ENCODE results near the gene RHOT2. TPM values are rescaled to one million over a fixed set of nuclear protein-coding genes. Genes with fewer than 3 reads are reported as not detected.

The RHOT2 gene
- total RNA-seq, 4 donors from 2014 or later = 36.1 to 86.7 (median 58.7) TPM

DNA sequence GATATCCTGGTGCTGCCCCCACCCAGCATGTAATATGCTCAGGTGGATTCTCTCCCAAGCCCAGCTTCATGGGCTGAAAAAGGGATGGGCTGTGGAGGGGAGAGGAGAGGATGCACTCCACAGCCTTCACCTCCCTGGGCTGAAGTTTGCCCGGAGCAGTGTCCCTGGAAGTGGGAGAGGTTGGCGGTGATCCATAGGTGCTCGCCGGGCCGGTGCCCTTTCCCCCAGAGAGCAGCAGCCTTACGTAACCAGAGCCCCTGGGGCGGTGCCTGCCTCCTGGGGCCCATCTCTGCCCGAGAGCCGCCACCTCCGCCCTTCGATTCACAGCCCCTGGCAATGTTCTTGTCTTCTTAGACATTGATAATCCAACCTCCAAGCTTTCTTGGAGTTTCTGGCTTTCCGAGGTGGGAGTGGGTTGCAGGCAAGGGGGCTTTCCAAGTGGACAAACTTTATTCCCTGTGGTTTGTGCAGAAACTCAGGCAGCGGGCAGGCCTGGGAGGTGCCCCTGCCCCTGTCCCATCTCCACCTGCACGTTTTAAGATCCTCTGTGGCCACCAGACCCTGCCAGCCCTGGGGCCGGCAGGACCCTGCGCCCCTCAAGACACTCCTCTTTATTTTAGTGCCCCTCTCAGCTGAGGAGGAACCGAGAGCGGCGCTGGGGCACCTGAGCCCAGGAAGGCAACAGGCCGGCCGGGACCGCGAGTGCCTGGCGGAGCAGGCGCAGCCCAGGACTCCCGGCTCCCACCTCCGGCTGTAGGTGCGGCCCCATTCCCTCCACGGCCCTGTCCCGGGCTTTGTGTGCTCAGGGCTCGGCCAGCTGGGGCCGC is 21.9 kb upstream of the RHOT2 start:
- no peak for DNase-seq (ENCODE audit: low spot score in 2 of 2)
- 60 to 71% methylated on average over 27 to 31 of the region's 32 CpGs for WGBS, 2 donors
- TF ChIP-seq CTCF (IDR thresholded peaks at IDR 0.05) = no peak
- no peak for TF ChIP-seq POLR2A (IDR thresholded peaks at IDR 0.05)
- intact Hi-C loops (cut with DNase I; ENCODE audit: low total_unique reads) = no loop called here
- no peak overlapping the region for H3K4me3 ChIP-seq (ENCODE audit: low read depth, poor library complexity, severe bottlenecking)

DNA sequence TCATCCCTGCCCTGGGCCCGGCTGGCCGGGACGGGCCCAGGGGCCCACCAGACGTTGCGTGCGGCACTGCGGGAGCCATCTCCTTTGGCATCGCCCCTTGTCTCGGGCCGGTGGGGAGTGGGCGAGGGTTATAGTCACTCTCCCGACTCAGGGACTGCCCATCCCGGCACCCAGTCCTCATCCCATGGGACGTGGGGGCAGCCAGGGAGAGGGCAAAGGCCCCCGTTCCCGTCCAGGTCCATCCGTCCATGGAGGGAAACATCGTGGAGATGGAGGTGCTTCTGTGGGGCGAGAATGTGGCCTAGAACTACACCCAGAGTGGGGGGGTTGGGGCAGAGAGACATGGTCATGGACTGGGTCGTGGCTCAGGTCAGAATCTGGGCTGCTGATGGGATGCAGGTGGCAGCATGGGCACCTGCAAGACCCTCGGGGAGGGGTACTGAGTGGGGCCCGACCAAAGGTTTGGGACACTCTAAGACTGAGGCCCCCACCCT is 21.2 kb upstream of the RHOT2 start:
- TF ChIP-seq CTCF (IDR thresholded peaks at IDR 0.05) = no peak
- no peak for TF ChIP-seq POLR2A (IDR thresholded peaks at IDR 0.05)
- no peak overlapping the region for H3K4me3 ChIP-seq (ENCODE audit: low read depth, poor library complexity, severe bottlenecking)
- DNase-seq (ENCODE audit: low spot score in 2 of 2) = no peak
- intact Hi-C loops (cut with DNase I; ENCODE audit: low total_unique reads) = no loop called here
- WGBS, 2 donors = 82 to 90% methylated on average over 15 to 22 of the region's 22 CpGs

- no peak for DNase-seq (ENCODE audit: low spot score in 2 of 2)
- TF ChIP-seq POLR2A (IDR thresholded peaks at IDR 0.05) = no peak
- TF ChIP-seq CTCF (IDR thresholded peaks at IDR 0.05) = no peak
- no peak overlapping the region for H3K4me3 ChIP-seq (ENCODE audit: low read depth, poor library complexity, severe bottlenecking)
- 78 to 86% methylated on average over 19 to 23 of the region's 25 CpGs for WGBS, 2 donors
- intact Hi-C loops (cut with DNase I; ENCODE audit: low total_unique reads) = no loop called here
Measured at GRCh38 chr16:647173-647902, 20.6 kb upstream of the RHOT2 start.

- intact Hi-C loops (cut with DNase I; ENCODE audit: low total_unique reads) = no loop called here
- 23 to 25% methylated on average over 22 to 24 of the region's 24 CpGs for WGBS, 2 donors
- no peak for DNase-seq (ENCODE audit: low spot score in 2 of 2)
- H3K4me3 ChIP-seq (ENCODE audit: low read depth, poor library complexity, severe bottlenecking) = peak overlapping the region; percentile 59
- TF ChIP-seq POLR2A (IDR thresholded peaks at IDR 0.05) = no peak
- no peak for TF ChIP-seq CTCF (IDR thresholded peaks at IDR 0.05)
Measured at GRCh38 chr16:648071-648780, 19.7 kb upstream of the RHOT2 start.

DNA sequence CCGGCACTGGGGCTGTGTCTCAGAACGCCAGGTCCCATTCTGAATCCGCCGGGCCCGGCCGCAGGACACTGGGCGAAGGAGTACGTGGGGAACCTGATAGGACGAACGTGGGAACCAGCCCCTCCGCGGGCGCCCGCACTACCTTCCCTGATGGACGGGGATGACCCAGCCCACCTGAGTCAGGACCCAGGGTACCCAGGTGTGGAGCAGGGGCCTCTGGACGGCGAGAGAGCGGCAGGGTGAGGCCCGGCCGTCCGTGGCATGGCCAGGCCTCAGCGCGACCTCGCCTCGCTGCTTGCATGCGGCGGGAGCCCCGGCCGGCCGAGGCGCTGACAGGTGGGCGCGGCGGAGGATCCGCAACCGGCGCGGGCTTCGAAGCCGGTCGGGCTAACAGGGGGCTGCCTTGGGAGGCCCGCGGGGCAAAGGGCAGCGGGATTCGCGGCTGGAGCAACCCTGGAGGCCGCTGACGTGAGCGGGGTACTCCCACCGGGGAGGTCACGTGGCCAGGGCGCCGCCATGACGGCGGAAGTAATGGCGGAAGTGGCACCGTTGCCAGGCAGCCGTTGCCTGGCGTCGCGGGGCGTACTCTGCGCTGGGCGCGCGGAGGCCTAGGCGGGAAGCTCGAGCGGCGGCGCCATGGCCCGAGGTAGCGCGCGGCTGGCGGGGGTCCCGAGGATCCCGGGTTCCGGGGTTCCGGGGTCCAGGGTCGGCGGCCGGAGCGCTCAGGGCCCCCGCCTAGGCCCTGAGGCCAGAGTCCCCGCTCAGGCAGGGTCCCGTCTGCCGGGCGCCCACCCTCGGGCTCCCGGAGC is 18.9 kb upstream of the RHOT2 start, which contains the start of gene WDR90:
Gene WDR90, plus strand, starts transcription at position 585 of the 809 bp plus-strand sequence. Its CDS starts 52 bp downstream, at position 637.
- 0 to 1% methylated on average over 46 to 65 of the region's 91 CpGs for WGBS, 2 donors
- intact Hi-C loops (cut with DNase I; ENCODE audit: low total_unique reads) = no loop called here
- TF ChIP-seq CTCF (IDR thresholded peaks at IDR 0.05) (no peak), POLR2A (IDR thresholded peaks at IDR 0.05) (no peak)
- peak within 1 kb of the TSS; percentile 59 for H3K4me3 ChIP-seq (ENCODE audit: low read depth, poor library complexity, severe bottlenecking)
- DNase-seq (ENCODE audit: low spot score in 2 of 2) = peak; percentile 87 to 98

Measured in lower leg skin (tissue), 4 donors.